Neutrophil (primary cell): ENCODE measurements around the gene C14orf39.

ENCODE experiments used
- H3K27ac ChIP-seq: fragments of 200-600 bp; sonication (generic); 2 replicates; pipeline ENCODE4 v1.5.1; 2016; ENCODE audit warnings: mild to moderate bottlenecking, moderate library complexity
- H3K27me3 ChIP-seq: fragments of 200-600 bp; sonication (generic); 2 replicates; pipeline ENCODE4 v1.6.0; 2016; ENCODE audit warnings: mild to moderate bottlenecking
- H3K36me3 ChIP-seq: fragments of 200-600 bp; sonication (generic); 2 replicates; pipeline ENCODE4 v1.5.1; 2017
- H3K4me1 ChIP-seq, 2 experiments: fragments of 200-600 bp in 1 of 2; sonication (generic) in 1 of 2; 1 replicate in 1 of 2; 2 replicates in 1 of 2; pipeline versions ENCODE4 v1.5.1 to v1.6.1; 2013 to 2016; ENCODE audit warnings: low read depth in 1 of 2, low read length in 1 of 2, mild to moderate bottlenecking in 1 of 2, moderate library complexity in 1 of 2; ENCODE audit not compliant: control insufficient read depth in 1 of 2, insufficient read depth in 1 of 2
- H3K4me3 ChIP-seq, 2 experiments: fragments of 200-600 bp in 1 of 2; sonication (generic) in 1 of 2; 1 replicate in 1 of 2; 2 replicates in 1 of 2; pipeline ENCODE4 v1.5.1; 2013 to 2016; ENCODE audit warnings: low read depth in 1 of 2, low read length in 1 of 2, mild to moderate bottlenecking in 1 of 2, moderate library complexity in 1 of 2
- H3K9me3 ChIP-seq: fragments of 200-600 bp; sonication (generic); 2 replicates; pipeline ENCODE4 v1.5.1; 2016
- TF ChIP-seq, protein P1 (sequence below): fragments of 200-600 bp; sonication (generic); IDR thresholded peaks from 2 replicates; pipeline ENCODE4 v1.5.1; 2016; ENCODE audit warnings: antibody characterized with exemption

C14orf39 gene

DNA sequence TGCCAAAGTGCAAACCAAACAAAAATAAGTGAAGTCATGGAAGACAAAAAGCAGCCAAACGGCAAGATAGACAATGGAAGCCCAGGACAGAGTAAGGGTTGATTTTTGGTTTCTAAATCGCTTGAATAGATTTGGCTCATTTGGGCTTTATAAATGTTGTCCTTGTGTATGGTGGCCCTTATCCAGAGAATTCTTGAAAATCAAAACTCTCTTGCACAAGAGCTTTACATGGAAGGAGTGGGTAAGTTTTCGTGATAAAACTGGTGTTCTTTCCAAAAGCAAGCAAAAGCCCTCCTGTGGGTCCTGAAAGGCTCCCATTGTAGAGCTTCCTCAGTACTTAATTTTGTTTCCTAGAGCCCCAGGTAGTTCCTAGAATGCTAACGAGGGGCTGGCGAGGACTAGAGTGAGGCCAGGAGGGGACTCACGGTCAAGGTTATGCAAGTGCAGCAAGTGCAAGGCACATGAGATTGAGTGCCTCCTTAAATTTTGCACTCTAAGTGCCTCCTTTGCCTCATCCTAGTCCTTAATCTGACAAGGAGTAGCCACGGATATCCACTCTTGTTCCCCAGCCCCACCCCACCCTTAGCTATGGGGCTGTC is 27.2 kb upstream of the C14orf39 start:
- Histone ChIP-seq H3K36me3 (no peaks in the 10 kb centered on the region), H3K4me1 (peaks cover 0 to 4% of the 10 kb centered on the region in 2 experiments), H3K9me3 (no peaks in the 10 kb centered on the region), H3K27me3 (peaks cover 100% of the 10 kb centered on the region), H3K4me3 (no peak overlapping the region), H3K27ac (no peak overlapping the region)
- TF ChIP-seq, protein P1, sequence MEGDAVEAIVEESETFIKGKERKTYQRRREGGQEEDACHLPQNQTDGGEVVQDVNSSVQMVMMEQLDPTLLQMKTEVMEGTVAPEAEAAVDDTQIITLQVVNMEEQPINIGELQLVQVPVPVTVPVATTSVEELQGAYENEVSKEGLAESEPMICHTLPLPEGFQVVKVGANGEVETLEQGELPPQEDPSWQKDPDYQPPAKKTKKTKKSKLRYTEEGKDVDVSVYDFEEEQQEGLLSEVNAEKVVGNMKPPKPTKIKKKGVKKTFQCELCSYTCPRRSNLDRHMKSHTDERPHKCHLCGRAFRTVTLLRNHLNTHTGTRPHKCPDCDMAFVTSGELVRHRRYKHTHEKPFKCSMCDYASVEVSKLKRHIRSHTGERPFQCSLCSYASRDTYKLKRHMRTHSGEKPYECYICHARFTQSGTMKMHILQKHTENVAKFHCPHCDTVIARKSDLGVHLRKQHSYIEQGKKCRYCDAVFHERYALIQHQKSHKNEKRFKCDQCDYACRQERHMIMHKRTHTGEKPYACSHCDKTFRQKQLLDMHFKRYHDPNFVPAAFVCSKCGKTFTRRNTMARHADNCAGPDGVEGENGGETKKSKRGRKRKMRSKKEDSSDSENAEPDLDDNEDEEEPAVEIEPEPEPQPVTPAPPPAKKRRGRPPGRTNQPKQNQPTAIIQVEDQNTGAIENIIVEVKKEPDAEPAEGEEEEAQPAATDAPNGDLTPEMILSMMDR: no peak

DNA sequence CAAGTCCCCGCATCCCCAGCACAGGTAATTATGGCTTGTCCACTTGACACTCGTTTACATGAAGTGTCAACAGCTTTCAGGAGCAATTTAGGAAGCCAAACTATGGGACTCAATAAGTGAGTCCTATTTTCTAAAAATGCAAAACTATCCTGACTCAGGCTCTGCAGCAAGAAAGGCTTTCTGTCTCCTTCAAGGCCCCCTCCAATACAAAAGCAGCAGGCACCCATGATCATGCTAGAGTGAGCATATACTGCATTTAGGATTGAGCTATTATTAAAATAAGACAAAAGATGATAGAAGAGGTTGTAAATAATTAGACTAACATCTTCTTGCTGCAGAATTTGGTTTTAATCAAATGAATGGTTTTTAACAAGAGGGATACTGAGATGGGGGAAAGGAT is 26.3 kb upstream of the C14orf39 start:
- Histone ChIP-seq H3K4me3 (no peak overlapping the region), H3K4me1 (peaks cover 0 to 4% of the 10 kb centered on the region in 2 experiments), H3K27me3 (peaks cover 100% of the 10 kb centered on the region), H3K36me3 (no peaks in the 10 kb centered on the region), H3K27ac (no peak overlapping the region), H3K9me3 (no peaks in the 10 kb centered on the region)
- TF ChIP-seq, protein P1: no peak

- no peaks in the 10 kb centered on the region for H3K36me3 ChIP-seq
- no peak overlapping the region for H3K4me3 ChIP-seq
- H3K9me3 ChIP-seq: no peaks in the 10 kb centered on the region
- H3K27ac ChIP-seq: no peak overlapping the region
- H3K4me1 ChIP-seq: peaks cover 0 to 4% of the 10 kb centered on the region in 2 experiments
- H3K27me3 ChIP-seq: peaks cover 100% of the 10 kb centered on the region
- TF ChIP-seq, protein P1: no peak
Measured at GRCh38 chr14:60510951-60511599, 25.2 kb upstream of the C14orf39 start.

DNA sequence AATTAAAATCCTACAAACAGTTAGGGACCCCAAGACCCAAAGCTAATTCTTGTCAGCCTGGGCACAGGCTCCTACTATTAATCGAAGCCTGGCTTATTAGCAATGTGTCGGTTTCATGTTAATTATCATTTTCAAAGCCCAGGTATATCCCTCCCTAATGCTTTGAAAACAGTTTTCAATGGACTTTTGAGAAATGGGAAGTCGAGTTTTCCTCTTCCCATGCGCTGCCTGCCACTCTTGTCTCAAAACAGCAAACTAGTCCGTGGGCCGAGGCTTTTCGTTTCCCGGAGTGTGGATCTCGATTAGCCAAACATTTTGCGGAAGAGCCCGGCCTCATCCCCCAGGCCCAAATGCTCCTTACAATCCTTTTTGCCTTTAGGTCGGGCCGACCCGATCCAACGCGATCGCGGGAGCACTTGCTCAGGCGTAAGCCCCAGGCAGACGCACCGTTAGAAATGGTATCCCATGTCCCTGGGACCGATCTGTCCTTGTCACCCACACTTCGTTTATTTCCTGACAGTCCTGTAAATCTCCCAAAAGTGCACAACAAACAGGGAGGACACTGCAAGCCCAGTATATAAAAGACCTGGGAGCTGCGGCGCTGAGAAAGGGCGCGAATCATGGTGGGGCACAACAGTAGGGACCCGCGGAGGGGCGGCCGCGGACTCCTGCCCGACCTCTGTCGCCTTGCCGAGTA is 24.5 kb upstream of the C14orf39 start:
- TF ChIP-seq, protein P1: no peak
- Histone ChIP-seq H3K36me3 (no peaks in the 10 kb centered on the region), H3K9me3 (no peaks in the 10 kb centered on the region), H3K4me1 (peaks cover 0 to 4% of the 10 kb centered on the region in 2 experiments), H3K4me3 (no peak overlapping the region), H3K27ac (no peak overlapping the region), H3K27me3 (peaks cover 100% of the 10 kb centered on the region)

DNA sequence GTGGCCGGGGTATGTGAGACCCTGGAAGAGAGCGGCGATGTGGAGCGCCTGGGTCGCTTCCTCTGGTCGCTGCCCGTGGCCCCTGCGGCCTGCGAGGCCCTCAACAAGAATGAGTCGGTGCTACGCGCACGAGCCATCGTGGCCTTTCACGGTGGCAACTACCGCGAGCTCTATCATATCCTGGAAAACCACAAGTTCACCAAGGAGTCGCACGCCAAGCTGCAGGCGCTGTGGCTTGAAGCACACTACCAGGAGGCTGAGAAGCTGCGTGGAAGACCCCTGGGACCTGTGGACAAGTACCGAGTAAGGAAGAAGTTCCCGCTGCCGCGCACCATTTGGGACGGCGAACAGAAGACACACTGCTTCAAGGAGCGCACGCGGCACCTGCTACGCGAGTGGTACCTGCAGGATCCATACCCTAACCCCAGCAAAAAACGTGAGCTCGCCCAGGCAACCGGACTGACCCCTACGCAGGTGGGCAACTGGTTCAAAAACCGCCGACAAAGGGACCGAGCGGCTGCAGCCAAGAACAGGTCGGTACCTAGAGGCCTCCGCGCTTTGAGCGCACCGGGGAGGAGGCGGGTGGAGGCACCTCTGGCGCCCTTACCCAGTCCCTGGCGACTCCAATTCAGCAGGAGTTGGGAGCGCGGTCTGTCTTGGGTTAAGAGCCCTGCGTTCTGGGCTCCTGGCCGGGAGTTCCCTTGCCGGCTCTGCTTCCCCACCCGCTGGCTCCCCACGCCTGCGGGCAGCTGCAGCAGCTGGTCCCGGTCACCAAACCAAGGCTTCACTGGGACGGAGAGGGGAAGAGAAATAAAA is 23.8 kb upstream of the C14orf39 start:
- no peaks in the 10 kb centered on the region for H3K36me3 ChIP-seq
- H3K4me3 ChIP-seq: no peak overlapping the region
- H3K27me3 ChIP-seq: peaks cover 100% of the 10 kb centered on the region
- H3K27ac ChIP-seq: no peak overlapping the region
- TF ChIP-seq, protein P1: no peak
- peaks cover 0 to 4% of the 10 kb centered on the region in 2 experiments for H3K4me1 ChIP-seq
- H3K9me3 ChIP-seq: no peaks in the 10 kb centered on the region
